ENCODE results near the gene RBMS2.
A peak's percentile ranks its signal among the peaks of the same experiment; 100 is the strongest.

RBMS2 gene

DNA sequence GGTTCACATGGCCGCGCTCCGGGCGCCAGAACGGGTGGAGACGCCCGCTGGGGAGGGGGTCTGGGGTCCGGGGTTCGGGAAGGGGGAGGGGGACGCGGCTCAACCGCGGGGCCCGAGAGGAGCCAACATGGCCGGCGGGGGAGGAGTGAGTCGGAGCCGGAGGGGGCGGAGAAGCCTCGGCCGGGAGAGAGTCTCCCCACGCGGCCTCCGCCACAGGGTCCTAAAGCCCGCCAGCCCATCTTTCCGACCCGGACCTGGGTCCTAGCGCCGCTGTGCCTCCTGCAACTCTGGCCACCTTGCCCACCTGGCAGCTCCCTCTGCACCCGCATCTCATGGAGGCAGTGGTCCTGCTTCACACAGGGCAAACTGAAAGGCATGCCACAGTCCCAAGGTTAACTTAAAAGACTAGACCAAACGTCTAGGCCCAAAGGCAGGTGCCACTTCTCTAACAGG is 108.6 kb downstream of the RBMS2 start, which contains the start of gene BAZ2A (continued):
- peak; percentile 91; the same call in 1 of the 2 replicates for TF ChIP-seq ZSCAN30 (tag by site-specific recombination; IDR thresholded peaks at IDR 0.05)
- TF ChIP-seq ZNF670 (tag by site-specific recombination; IDR thresholded peaks at IDR 0.05; ENCODE audit: low read depth) = no peak
- no peak for TF ChIP-seq ZNF175 (tag by site-specific recombination; IDR thresholded peaks at IDR 0.05)
- TF ChIP-seq ZNF169 (tag by site-specific recombination; IDR thresholded peaks at IDR 0.05) = no peak
- no peak for TF ChIP-seq ZNF133 (tag by site-specific recombination; IDR thresholded peaks at IDR 0.05)
- no peak for TF ChIP-seq HOXD13 (CRISPR knock-in tag; IDR thresholded peaks at IDR 0.05; ENCODE audit: borderline replicate concordance)
- TF ChIP-seq ZNF157 (tag by site-specific recombination; IDR thresholded peaks at IDR 0.05) = no peak
- TF ChIP-seq, protein P1, sequence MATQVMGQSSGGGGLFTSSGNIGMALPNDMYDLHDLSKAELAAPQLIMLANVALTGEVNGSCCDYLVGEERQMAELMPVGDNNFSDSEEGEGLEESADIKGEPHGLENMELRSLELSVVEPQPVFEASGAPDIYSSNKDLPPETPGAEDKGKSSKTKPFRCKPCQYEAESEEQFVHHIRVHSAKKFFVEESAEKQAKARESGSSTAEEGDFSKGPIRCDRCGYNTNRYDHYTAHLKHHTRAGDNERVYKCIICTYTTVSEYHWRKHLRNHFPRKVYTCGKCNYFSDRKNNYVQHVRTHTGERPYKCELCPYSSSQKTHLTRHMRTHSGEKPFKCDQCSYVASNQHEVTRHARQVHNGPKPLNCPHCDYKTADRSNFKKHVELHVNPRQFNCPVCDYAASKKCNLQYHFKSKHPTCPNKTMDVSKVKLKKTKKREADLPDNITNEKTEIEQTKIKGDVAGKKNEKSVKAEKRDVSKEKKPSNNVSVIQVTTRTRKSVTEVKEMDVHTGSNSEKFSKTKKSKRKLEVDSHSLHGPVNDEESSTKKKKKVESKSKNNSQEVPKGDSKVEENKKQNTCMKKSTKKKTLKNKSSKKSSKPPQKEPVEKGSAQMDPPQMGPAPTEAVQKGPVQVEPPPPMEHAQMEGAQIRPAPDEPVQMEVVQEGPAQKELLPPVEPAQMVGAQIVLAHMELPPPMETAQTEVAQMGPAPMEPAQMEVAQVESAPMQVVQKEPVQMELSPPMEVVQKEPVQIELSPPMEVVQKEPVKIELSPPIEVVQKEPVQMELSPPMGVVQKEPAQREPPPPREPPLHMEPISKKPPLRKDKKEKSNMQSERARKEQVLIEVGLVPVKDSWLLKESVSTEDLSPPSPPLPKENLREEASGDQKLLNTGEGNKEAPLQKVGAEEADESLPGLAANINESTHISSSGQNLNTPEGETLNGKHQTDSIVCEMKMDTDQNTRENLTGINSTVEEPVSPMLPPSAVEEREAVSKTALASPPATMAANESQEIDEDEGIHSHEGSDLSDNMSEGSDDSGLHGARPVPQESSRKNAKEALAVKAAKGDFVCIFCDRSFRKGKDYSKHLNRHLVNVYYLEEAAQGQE (tag by site-specific recombination; IDR thresholded peaks at IDR 0.05) = no peak; the same call in 1 of the 2 replicates
- TF ChIP-seq ZFP69B (tag by site-specific recombination; IDR thresholded peaks at IDR 0.05) = peak; percentile 93
- TF ChIP-seq ZNF140 (tag by site-specific recombination; IDR thresholded peaks at IDR 0.05) = no peak
- peak; percentile 80; the same call in 1 of the 2 replicates for TF ChIP-seq ZNF221 (tag by site-specific recombination; IDR thresholded peaks at IDR 0.05; ENCODE audit: borderline replicate concordance)
- peak; percentile 82 for TF ChIP-seq ZNF629 (tag by site-specific recombination; IDR thresholded peaks at IDR 0.05)
- TF ChIP-seq MEIS1 (CRISPR knock-in tag; IDR thresholded peaks at IDR 0.05; ENCODE audit: borderline replicate concordance) = no peak
- TF ChIP-seq ZFP41 (tag by site-specific recombination; IDR thresholded peaks at IDR 0.05; ENCODE audit: borderline replicate concordance) = no peak
- TF ChIP-seq ZNF501 (tag by site-specific recombination; IDR thresholded peaks at IDR 0.05) = peak; percentile 89
- TF ChIP-seq ZNF624 (tag by site-specific recombination; IDR thresholded peaks at IDR 0.05) = no peak
- no peak for TF ChIP-seq ZNF510 (tag by site-specific recombination; IDR thresholded peaks at IDR 0.05; ENCODE audit: insufficient replicate concordance)
- TF ChIP-seq ZNF366 (tag by site-specific recombination; conservative IDR thresholded peaks at IDR 0.05) = 0 out of 2 replicates have a peak, but pooled peaks have one; percentile 21
- TF ChIP-seq, protein P2, sequence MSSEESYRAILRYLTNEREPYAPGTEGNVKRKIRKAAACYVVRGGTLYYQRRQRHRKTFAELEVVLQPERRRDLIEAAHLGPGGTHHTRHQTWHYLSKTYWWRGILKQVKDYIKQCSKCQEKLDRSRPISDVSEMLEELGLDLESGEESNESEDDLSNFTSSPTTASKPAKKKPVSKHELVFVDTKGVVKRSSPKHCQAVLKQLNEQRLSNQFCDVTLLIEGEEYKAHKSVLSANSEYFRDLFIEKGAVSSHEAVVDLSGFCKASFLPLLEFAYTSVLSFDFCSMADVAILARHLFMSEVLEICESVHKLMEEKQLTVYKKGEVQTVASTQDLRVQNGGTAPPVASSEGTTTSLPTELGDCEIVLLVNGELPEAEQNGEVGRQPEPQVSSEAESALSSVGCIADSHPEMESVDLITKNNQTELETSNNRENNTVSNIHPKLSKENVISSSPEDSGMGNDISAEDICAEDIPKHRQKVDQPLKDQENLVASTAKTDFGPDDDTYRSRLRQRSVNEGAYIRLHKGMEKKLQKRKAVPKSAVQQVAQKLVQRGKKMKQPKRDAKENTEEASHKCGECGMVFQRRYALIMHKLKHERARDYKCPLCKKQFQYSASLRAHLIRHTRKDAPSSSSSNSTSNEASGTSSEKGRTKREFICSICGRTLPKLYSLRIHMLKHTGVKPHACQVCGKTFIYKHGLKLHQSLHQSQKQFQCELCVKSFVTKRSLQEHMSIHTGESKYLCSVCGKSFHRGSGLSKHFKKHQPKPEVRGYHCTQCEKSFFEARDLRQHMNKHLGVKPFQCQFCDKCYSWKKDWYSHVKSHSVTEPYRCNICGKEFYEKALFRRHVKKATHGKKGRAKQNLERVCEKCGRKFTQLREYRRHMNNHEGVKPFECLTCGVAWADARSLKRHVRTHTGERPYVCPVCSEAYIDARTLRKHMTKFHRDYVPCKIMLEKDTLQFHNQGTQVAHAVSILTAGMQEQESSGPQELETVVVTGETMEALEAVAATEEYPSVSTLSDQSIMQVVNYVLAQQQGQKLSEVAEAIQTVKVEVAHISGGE (tag by site-specific recombination; conservative IDR thresholded peaks at IDR 0.05; ENCODE audit: low read depth) = peak; percentile 47; the same call in 1 of the 2 replicates
- TF ChIP-seq ZSCAN23 (tag by site-specific recombination; IDR thresholded peaks at IDR 0.05) = peak; percentile 72; the same call in 1 of the 2 replicates
- TF ChIP-seq, protein P3, sequence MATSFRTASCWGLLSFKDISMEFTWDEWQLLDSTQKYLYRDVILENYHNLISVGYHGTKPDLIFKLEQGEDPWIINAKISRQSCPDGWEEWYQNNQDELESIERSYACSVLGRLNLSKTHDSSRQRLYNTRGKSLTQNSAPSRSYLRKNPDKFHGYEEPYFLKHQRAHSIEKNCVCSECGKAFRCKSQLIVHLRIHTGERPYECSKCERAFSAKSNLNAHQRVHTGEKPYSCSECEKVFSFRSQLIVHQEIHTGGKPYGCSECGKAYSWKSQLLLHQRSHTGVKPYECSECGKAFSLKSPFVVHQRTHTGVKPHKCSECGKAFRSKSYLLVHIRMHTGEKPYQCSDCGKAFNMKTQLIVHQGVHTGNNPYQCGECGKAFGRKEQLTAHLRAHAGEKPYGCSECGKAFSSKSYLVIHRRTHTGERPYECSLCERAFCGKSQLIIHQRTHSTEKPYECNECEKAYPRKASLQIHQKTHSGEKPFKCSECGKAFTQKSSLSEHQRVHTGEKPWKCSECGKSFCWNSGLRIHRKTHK (tag by site-specific recombination; IDR thresholded peaks at IDR 0.05) = no peak
- peak; percentile 94 for TF ChIP-seq KLF16 (tag by site-specific recombination; IDR thresholded peaks at IDR 0.05)
- TF ChIP-seq ZNF664 (tag by site-specific recombination; IDR thresholded peaks at IDR 0.05) = no peak
- TF ChIP-seq ZEB2 (tag by site-specific recombination; IDR thresholded peaks at IDR 0.05) = peak; percentile 91
- TF ChIP-seq, protein P4, sequence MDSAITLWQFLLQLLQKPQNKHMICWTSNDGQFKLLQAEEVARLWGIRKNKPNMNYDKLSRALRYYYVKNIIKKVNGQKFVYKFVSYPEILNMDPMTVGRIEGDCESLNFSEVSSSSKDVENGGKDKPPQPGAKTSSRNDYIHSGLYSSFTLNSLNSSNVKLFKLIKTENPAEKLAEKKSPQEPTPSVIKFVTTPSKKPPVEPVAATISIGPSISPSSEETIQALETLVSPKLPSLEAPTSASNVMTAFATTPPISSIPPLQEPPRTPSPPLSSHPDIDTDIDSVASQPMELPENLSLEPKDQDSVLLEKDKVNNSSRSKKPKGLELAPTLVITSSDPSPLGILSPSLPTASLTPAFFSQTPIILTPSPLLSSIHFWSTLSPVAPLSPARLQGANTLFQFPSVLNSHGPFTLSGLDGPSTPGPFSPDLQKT (IDR thresholded peaks at IDR 0.05; ENCODE audit: borderline replicate concordance, low read depth, low read length) = no peak
- peak; percentile 94 for TF ChIP-seq KLF10 (tag by site-specific recombination; IDR thresholded peaks at IDR 0.05)
- no peak for TF ChIP-seq ZNF549 (tag by site-specific recombination; IDR thresholded peaks at IDR 0.05)
- TF ChIP-seq, protein P5, sequence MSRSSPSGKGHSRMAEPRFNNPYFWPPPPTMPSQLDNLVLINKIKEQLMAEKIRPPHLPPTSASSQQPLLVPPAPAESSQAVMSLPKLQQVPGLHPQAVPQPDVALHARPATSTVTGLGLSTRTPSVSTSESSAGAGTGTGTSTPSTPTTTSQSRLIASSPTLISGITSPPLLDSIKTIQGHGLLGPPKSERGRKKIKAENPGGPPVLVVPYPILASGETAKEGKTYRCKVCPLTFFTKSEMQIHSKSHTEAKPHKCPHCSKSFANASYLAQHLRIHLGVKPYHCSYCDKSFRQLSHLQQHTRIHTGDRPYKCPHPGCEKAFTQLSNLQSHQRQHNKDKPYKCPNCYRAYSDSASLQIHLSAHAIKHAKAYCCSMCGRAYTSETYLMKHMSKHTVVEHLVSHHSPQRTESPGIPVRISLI (tag by site-specific recombination; IDR thresholded peaks at IDR 0.05) = no peak
- peak; percentile 90 for TF ChIP-seq SP7 (tag by site-specific recombination; IDR thresholded peaks at IDR 0.05)
- no peak for TF ChIP-seq ZNF23 (tag by site-specific recombination; IDR thresholded peaks at IDR 0.05; ENCODE audit: borderline replicate concordance)
- TF ChIP-seq HOXC10 (CRISPR knock-in tag; IDR thresholded peaks at IDR 0.05) = no peak
- no peak for TF ChIP-seq ZNF768 (tag by site-specific recombination; IDR thresholded peaks at IDR 0.05)

All from HEK293 (cell line).